DOHH2 (cell line): ENCODE results near the gene PTPRN2.
"Not testable (repeated sequence)": the region's sequence is repeated elsewhere in the genome, so short reads cannot be mapped to it uniquely, and the experiment has no call there.

ENCODE experiments used
- H3F3A ChIP-seq: fragments of 200-600 bp; sonication (generic), shearing (Covaris generic); 2 replicates; pipeline ENCODE4 v1.6.0; 2016; ENCODE audit warnings: antibody characterized with exemption, mild to moderate bottlenecking; ENCODE audit not compliant: control insufficient read depth, insufficient read depth
- H3K27ac ChIP-seq: fragments of 200-600 bp; sonication (generic); 2 replicates; pipeline ENCODE4 v1.5.1; 2014; ENCODE audit warnings: low read depth, mild to moderate bottlenecking, low read length, moderate library complexity
- H3K27me3 ChIP-seq: fragments of 200-600 bp; sonication (generic); 2 replicates; pipeline ENCODE4 v1.6.1; 2014; ENCODE audit warnings: mild to moderate bottlenecking, low read length, mixed read lengths; ENCODE audit not compliant: control insufficient read depth
- H3K36me3 ChIP-seq: fragments of 200-600 bp; sonication (generic); 2 replicates; pipeline ENCODE4 v1.6.1; 2014; ENCODE audit warnings: mild to moderate bottlenecking, low read length, moderate library complexity, mixed read lengths; ENCODE audit not compliant: control insufficient read depth
- H3K4me1 ChIP-seq: fragments of 200-600 bp; sonication (generic); 2 replicates; pipeline ENCODE4 v1.6.1; 2014; ENCODE audit warnings: mild to moderate bottlenecking, low read length, mixed read lengths; ENCODE audit not compliant: control insufficient read depth
- H3K4me2 ChIP-seq: fragments of 200-600 bp; sonication (generic); 2 replicates; pipeline ENCODE4 v1.6.0; 2014; ENCODE audit warnings: mild to moderate bottlenecking, low read length, moderate library complexity
- H3K4me3 ChIP-seq: fragments of 200-600 bp; sonication (generic); 2 replicates; pipeline ENCODE4 v1.5.1; 2014; ENCODE audit warnings: mild to moderate bottlenecking, low read length, mixed read lengths
- H3K79me2 ChIP-seq: fragments of 200-600 bp; sonication (generic); 2 replicates; pipeline ENCODE4 v1.6.1; 2014; ENCODE audit warnings: mild to moderate bottlenecking, low read length, mixed read lengths; ENCODE audit not compliant: control insufficient read depth
- H3K9me2 ChIP-seq: fragments of 200-600 bp; sonication (generic); replicated peaks from 2 replicates; pipeline ENCODE4 v1.6.1; 2014; ENCODE audit warnings: mild to moderate bottlenecking, low read length, mixed read lengths; ENCODE audit not compliant: control insufficient read depth
- H3K9me3 ChIP-seq: fragments of 200-600 bp; sonication (generic); 2 replicates; pipeline ENCODE4 v1.6.1; 2014; ENCODE audit warnings: antibody characterized with exemption, low read length, mixed read lengths; ENCODE audit not compliant: control insufficient read depth, insufficient read depth
- H4K20me1 ChIP-seq: fragments of 200-600 bp; sonication (generic); 2 replicates; pipeline ENCODE4 v1.6.0; 2014; ENCODE audit warnings: low read depth, mild to moderate bottlenecking, antibody characterized with exemption, low read length, moderate library complexity; ENCODE audit not compliant: control insufficient read depth, insufficient read depth
- EZH2phosphoT487 ChIP-seq: fragments of 200-600 bp; sonication (generic); IDR thresholded peaks from 2 replicates; pipeline ENCODE4 v1.6.1; 2017; ENCODE audit warnings: borderline replicate concordance, mild to moderate bottlenecking, antibody characterized with exemption, low read length, moderate library complexity, mixed read lengths
- TF ChIP-seq, protein P1 (sequence below): fragments of 200-600 bp; sonication (generic); IDR thresholded peaks from one replicate; pipeline ENCODE4 v1.5.1; 2014; ENCODE audit warnings: antibody characterized with exemption, mild to moderate bottlenecking, low read depth, low read length; ENCODE audit not compliant: poor library complexity, severe bottlenecking

PTPRN2 gene

DNA sequence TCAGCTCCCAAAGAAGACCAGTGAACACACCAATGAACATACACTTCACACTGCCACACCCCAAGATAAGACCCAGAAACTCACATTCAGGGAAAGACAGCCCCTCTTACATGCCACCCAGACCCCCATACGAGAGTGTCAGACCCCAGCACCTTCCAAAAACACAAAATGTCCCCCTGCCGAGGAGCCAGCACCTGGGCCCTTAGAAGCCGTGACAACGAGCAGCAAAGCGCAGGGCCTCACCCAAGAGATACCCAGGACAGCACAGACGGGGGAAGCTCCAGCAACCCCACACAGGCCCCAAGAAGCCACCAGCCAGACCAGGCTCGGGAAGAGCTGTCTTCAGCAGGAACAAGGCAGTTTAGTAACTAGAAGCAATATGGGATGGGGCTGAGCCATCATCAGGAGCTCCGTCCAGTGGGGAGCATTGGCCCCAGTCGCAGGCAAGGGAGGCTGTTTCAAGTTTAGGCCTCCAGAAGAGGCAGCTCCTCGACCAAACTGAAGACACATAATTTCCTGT, 243.6 kb downstream of the PTPRN2 start:
- Histone ChIP-seq H3K9me3 (peaks cover 27% of the 10 kb centered on the region), H3K4me2 (no peak overlapping the region), H3K36me3 (no peaks in the 10 kb centered on the region), H3K9me2 (no peaks in the 10 kb centered on the region), H3K27ac (no peak overlapping the region), H3K27me3 (no peaks in the 10 kb centered on the region), H3F3A (no peaks in the 10 kb centered on the region), H3K4me3 (no peak overlapping the region), H3K4me1 (no peaks in the 10 kb centered on the region), H4K20me1 (no peaks in the 10 kb centered on the region), H3K79me2 (no peaks in the 10 kb centered on the region)
- TF ChIP-seq, protein P1, sequence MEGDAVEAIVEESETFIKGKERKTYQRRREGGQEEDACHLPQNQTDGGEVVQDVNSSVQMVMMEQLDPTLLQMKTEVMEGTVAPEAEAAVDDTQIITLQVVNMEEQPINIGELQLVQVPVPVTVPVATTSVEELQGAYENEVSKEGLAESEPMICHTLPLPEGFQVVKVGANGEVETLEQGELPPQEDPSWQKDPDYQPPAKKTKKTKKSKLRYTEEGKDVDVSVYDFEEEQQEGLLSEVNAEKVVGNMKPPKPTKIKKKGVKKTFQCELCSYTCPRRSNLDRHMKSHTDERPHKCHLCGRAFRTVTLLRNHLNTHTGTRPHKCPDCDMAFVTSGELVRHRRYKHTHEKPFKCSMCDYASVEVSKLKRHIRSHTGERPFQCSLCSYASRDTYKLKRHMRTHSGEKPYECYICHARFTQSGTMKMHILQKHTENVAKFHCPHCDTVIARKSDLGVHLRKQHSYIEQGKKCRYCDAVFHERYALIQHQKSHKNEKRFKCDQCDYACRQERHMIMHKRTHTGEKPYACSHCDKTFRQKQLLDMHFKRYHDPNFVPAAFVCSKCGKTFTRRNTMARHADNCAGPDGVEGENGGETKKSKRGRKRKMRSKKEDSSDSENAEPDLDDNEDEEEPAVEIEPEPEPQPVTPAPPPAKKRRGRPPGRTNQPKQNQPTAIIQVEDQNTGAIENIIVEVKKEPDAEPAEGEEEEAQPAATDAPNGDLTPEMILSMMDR = no peak
- no peak for TF ChIP-seq EZH2phosphoT487

DNA sequence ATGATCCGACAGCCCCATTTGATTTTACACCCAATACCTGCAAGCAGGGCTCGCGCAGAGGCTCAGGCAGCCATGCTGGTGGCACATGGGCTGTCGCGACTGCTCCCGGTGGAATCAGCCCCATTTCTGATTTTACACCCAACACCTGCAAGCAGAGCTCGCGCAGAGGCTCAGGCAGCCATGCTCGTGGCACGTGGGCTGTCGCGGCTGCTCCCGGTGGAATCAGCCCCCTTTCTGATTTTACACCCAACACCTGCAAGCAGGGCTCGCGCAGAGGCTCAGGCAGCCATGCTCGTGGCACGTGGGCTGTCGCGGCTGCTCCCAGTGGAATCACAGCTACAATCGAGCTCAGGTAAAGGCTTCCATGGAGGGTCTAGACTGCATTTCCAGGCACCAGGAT, 244.1 kb downstream of the PTPRN2 start:
- Histone ChIP-seq H3K27me3 (no peaks in the 10 kb centered on the region), H3K79me2 (no peaks in the 10 kb centered on the region), H4K20me1 (no peaks in the 10 kb centered on the region), H3F3A (no peaks in the 10 kb centered on the region), H3K4me3 (no peak overlapping the region), H3K4me2 (no peak overlapping the region), H3K9me3 (peaks cover 27% of the 10 kb centered on the region), H3K9me2 (no peaks in the 10 kb centered on the region), H3K36me3 (no peaks in the 10 kb centered on the region), H3K4me1 (no peaks in the 10 kb centered on the region), H3K27ac (no peak overlapping the region)
- TF ChIP-seq, protein P1 = no peak
- no peak for TF ChIP-seq EZH2phosphoT487

GRCh38 chr7:158341097-158341496, 246.5 kb downstream of the PTPRN2 start:
- peaks cover 34% of the 10 kb centered on the region for H3K9me3 ChIP-seq
- not testable (repeated sequence) for H3K4me1 ChIP-seq, H3K9me2 ChIP-seq, H3K27ac ChIP-seq, H3F3A ChIP-seq, H4K20me1 ChIP-seq, H3K79me2 ChIP-seq, H3K36me3 ChIP-seq, H3K4me3 ChIP-seq, H3K27me3 ChIP-seq, H3K4me2 ChIP-seq

- not testable (repeated sequence) for H3K4me3 ChIP-seq, H3K4me1 ChIP-seq, H3K27ac ChIP-seq, H3K4me2 ChIP-seq, H3K79me2 ChIP-seq, H3K9me2 ChIP-seq, H3F3A ChIP-seq, H3K27me3 ChIP-seq, H3K36me3 ChIP-seq, H4K20me1 ChIP-seq
- peaks cover 20% of the 10 kb centered on the region for H3K9me3 ChIP-seq
Observed at GRCh38 chr7:158336952-158337351, 250.7 kb downstream of the PTPRN2 start.

GRCh38 chr7:158332516-158332915, 255.1 kb downstream of the PTPRN2 start:
- H3K4me3 ChIP-seq, H3K4me2 ChIP-seq, H3F3A ChIP-seq, H3K79me2 ChIP-seq, H3K27ac ChIP-seq, H4K20me1 ChIP-seq, H3K4me1 ChIP-seq, H3K36me3 ChIP-seq, H3K27me3 ChIP-seq, H3K9me2 ChIP-seq: not testable (repeated sequence)
- peaks cover 48% of the 10 kb centered on the region for H3K9me3 ChIP-seq

- H4K20me1 ChIP-seq, H3K4me3 ChIP-seq, H3K36me3 ChIP-seq, H3K4me2 ChIP-seq, H3K27ac ChIP-seq, H3K4me1 ChIP-seq, H3K27me3 ChIP-seq, H3F3A ChIP-seq, H3K79me2 ChIP-seq, H3K9me2 ChIP-seq: not testable (repeated sequence)
- peaks cover 48% of the 10 kb centered on the region for H3K9me3 ChIP-seq
Observed at GRCh38 chr7:158331826-158332450, 255.7 kb downstream of the PTPRN2 start.
